HepG2 (cell line): ENCODE data around the gene FIS1. TPM values are rescaled to one million over a fixed set of nuclear protein-coding genes. Genes with fewer than 3 reads are reported as not detected.
A peak's percentile ranks its signal among the peaks of the same experiment; 100 is the strongest.

ENCODE experiments used
- CC2D1A ChIP-seq: sonication (generic); formaldehyde crosslinking; IDR thresholded peaks from 2 replicates; pipeline ENCODE4 v1.8.1; 2023; ENCODE audit warnings: mild to moderate bottlenecking, missing genetic modification reagents
- FOSL1 ChIP-seq: sonication (generic); formaldehyde crosslinking; IDR thresholded peaks from 2 replicates; pipeline ENCODE4 v1.9.0; 2021; ENCODE audit warnings: missing genetic modification reagents, borderline replicate concordance
- FOXA3 ChIP-seq: IDR thresholded peaks from 2 replicates; pipeline ENCODE4 v1.6.1; 2016; ENCODE audit warnings: missing genetic modification reagents, missing compliant biosample characterization
- GATAD2A ChIP-seq: IDR thresholded peaks from 2 replicates; pipeline ENCODE4 v1.6.1; 2016
- IKZF5 ChIP-seq: IDR thresholded peaks from 2 replicates; pipeline ENCODE4 v1.6.1; 2018; ENCODE audit warnings: missing genetic modification reagents, mild to moderate bottlenecking, missing compliant biosample characterization
- KMT2B ChIP-seq: IDR thresholded peaks from 2 replicates; pipeline ENCODE4 v1.6.1; 2016; ENCODE audit warnings: missing genetic modification reagents, missing compliant biosample characterization
- MEF2D ChIP-seq: sonication (generic); formaldehyde crosslinking; IDR thresholded peaks from 2 replicates; pipeline ENCODE4 v1.5.1; 2020; ENCODE audit warnings: mild to moderate bottlenecking, missing genetic modification reagents
- NCOA1 ChIP-seq: sonication (generic); formaldehyde crosslinking; IDR thresholded peaks from 2 replicates; pipeline ENCODE4 v1.9.0; 2021; ENCODE audit warnings: missing genetic modification reagents
- POGK ChIP-seq: sonication (generic); formaldehyde crosslinking; conservative IDR thresholded peaks from 2 replicates; pipeline ENCODE4 v1.8.0; 2022; ENCODE audit warnings: mild to moderate bottlenecking, moderate library complexity, missing genetic modification reagents
- REL ChIP-seq: sonication (generic); formaldehyde crosslinking; conservative IDR thresholded peaks from 2 replicates; pipeline ENCODE4 v1.8.0; 2022; ENCODE audit warnings: mild to moderate bottlenecking, missing genetic modification reagents, moderate library complexity
- SKI ChIP-seq: fragments of 450-650 bp; IDR thresholded peaks from one replicate; pipeline ENCODE4 v1.6.1; 2018; ENCODE audit warnings: mild to moderate bottlenecking; ENCODE audit not compliant: partially characterized antibody
- SNRNP70 ChIP-seq: fragments of 200-400 bp; formaldehyde crosslinking; IDR thresholded peaks from 2 replicates; pipeline ENCODE4 v1.6.1; 2017; ENCODE audit warnings: mild to moderate bottlenecking, low read depth, low read length, moderate library complexity
- SP4 ChIP-seq: sonication (generic); formaldehyde crosslinking; IDR thresholded peaks from 2 replicates; pipeline ENCODE4 v1.8.1; 2023; ENCODE audit warnings: mild to moderate bottlenecking, missing genetic modification reagents
- TBL1XR1 ChIP-seq: fragments of 150-350 bp; IDR thresholded peaks from 2 replicates; pipeline ENCODE4 v1.6.1; 2014; ENCODE audit warnings: borderline replicate concordance, low read length; ENCODE audit not compliant: partially characterized antibody
- ZKSCAN1 ChIP-seq: fragments of 150-350 bp; IDR thresholded peaks from 2 replicates; pipeline ENCODE4 v1.6.1; 2014; ENCODE audit warnings: low read length
- ZMAT3 ChIP-seq: sonication (generic); formaldehyde crosslinking; conservative IDR thresholded peaks from 2 replicates; pipeline ENCODE4 v1.7.0; 2021; ENCODE audit warnings: missing genetic modification reagents
- ZNF101 ChIP-seq: sonication (generic); formaldehyde crosslinking; IDR thresholded peaks from 2 replicates; pipeline ENCODE4 v1.4.0; 2020; ENCODE audit warnings: mild to moderate bottlenecking, low read depth, missing genetic modification reagents, borderline replicate concordance
- ZNF326 ChIP-seq: sonication (generic); formaldehyde crosslinking; IDR thresholded peaks from 2 replicates; pipeline ENCODE4 v1.4.0; 2020; ENCODE audit warnings: missing genetic modification reagents, borderline replicate concordance
- ZNF329 ChIP-seq: sonication (generic); formaldehyde crosslinking; IDR thresholded peaks from 2 replicates; pipeline ENCODE4 v1.9.0; 2021; ENCODE audit warnings: low read depth, mild to moderate bottlenecking, missing genetic modification reagents
- ZNF350 ChIP-seq: sonication (generic); formaldehyde crosslinking; IDR thresholded peaks from 2 replicates; pipeline ENCODE4 v1.4.0; 2020; ENCODE audit warnings: mild to moderate bottlenecking, low read depth, missing genetic modification reagents, borderline replicate concordance
- ZNF432 ChIP-seq: sonication (generic); formaldehyde crosslinking; IDR thresholded peaks from 2 replicates; pipeline ENCODE4 v1.5.0; 2020; ENCODE audit warnings: missing genetic modification reagents, mild to moderate bottlenecking, borderline replicate concordance
- ZNF460 ChIP-seq: sonication (generic); formaldehyde crosslinking; IDR thresholded peaks from 2 replicates; pipeline ENCODE4 v1.5.1; 2020; ENCODE audit warnings: missing genetic modification reagents, mild to moderate bottlenecking, borderline replicate concordance
- ZNF503 ChIP-seq: sonication (generic); formaldehyde crosslinking; IDR thresholded peaks from 2 replicates; pipeline ENCODE4 v1.4.0; 2020; ENCODE audit warnings: missing genetic modification reagents
- ZNF768 ChIP-seq: sonication (generic); formaldehyde crosslinking; IDR thresholded peaks from 2 replicates; pipeline ENCODE4 v1.4.0; 2020; ENCODE audit warnings: missing genetic modification reagents
- ZNF816 ChIP-seq: sonication (generic); formaldehyde crosslinking; IDR thresholded peaks from 2 replicates; pipeline ENCODE4 v1.8.0; 2022; ENCODE audit warnings: missing genetic modification reagents, mild to moderate bottlenecking, borderline replicate concordance
- polyA plus RNA-seq, 8 experiments: library from polyadenylated mRNA; depleted of rRNA in 3 of 8; stranded (reverse) in 7 of 8; unstranded in 1 of 8; fragments of >200 nt; fragmentation: Illumina TruSeq in 4 of 8; extraction: Trizol in 4 of 8; gene quantifications; 2 replicates each; pipeline versions ENCODE4 v1.2.1 to v1.2.3, GENCODE V29; 2011 to 2016; ENCODE audit warnings: low read depth in 4 of 8, missing spikeins in 1 of 8, mixed read lengths in 1 of 8; ENCODE audit not compliant: insufficient read depth in 1 of 8
- total RNA-seq, 5 experiments: library from RNA; depleted of rRNA; stranded (reverse); fragments of >200 nt; fragmentation: Illumina TruSeq; extraction: Trizol; gene quantifications; 2 replicates each; pipeline ENCODE4 v1.2.3, GENCODE V29; 2016; ENCODE audit warnings: low read depth in 1 of 5
- TF ChIP-seq, protein P1 (sequence below): sonication (generic); formaldehyde crosslinking; IDR thresholded peaks from 2 replicates; pipeline ENCODE4 v1.9.0; 2021; ENCODE audit warnings: missing genetic modification reagents, borderline replicate concordance
- TF ChIP-seq, protein P2 (sequence below): sonication (generic); formaldehyde crosslinking; IDR thresholded peaks from 2 replicates; pipeline ENCODE4 v1.4.0; 2020; ENCODE audit warnings: missing genetic modification reagents

Gene FIS1
- total and polyA plus RNA-seq, 2 of the 13 experiments (the other 11 are each of a cell fraction or from before 2014, with no cell fraction given): 97.5 to 101 TPM

DNA sequence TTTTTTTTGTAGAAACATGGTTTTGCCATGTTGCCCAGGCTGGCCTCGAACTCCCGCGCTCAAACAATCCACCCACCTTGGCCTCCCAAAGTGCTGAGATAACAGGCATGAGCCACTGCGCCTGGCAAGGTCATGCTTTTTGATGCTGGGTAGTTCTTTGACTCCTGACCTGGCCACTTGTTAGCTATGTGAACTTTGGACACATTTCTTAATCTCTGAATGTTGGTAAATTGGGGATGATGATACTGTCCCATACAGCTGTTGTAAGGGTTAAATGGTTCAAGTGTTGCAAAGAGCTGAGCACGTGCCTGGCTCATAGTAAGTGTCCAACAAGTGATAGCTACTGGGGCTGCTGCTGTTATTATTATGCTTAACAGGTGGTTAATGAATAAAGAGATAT lies 24.6 kb downstream of the FIS1 start (continued):
- TF ChIP-seq SKI (no peak), REL (no peak), ZNF768 (CRISPR knock-in tag) (no peak), ZMAT3 (CRISPR knock-in tag) (no peak), KMT2B (CRISPR knock-in tag) (no peak), CC2D1A (no peak), FOSL1 (CRISPR knock-in tag) (no peak), ZNF460 (no peak), ZNF350 (CRISPR knock-in tag) (no peak), ZKSCAN1 (no peak; the same call in 1 of the 2 replicates), IKZF5 (no peak), POGK (CRISPR knock-in tag) (no peak), GATAD2A (CRISPR knock-in tag) (peak; percentile 78), SP4 (no peak), ZNF329 (CRISPR knock-in tag) (no peak), FOXA3 (CRISPR knock-in tag) (peak; percentile 55), ZNF432 (no peak), TBL1XR1 (no peak), ZNF326 (CRISPR knock-in tag) (no peak), ZNF816 (CRISPR knock-in tag) (no peak), MEF2D (CRISPR knock-in tag) (no peak), SNRNP70 (no peak), NCOA1 (no peak), ZNF503 (CRISPR knock-in tag) (no peak), ZNF101 (no peak)
- TF ChIP-seq, protein P1, sequence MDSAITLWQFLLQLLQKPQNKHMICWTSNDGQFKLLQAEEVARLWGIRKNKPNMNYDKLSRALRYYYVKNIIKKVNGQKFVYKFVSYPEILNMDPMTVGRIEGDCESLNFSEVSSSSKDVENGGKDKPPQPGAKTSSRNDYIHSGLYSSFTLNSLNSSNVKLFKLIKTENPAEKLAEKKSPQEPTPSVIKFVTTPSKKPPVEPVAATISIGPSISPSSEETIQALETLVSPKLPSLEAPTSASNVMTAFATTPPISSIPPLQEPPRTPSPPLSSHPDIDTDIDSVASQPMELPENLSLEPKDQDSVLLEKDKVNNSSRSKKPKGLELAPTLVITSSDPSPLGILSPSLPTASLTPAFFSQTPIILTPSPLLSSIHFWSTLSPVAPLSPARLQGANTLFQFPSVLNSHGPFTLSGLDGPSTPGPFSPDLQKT (CRISPR knock-in tag): no peak
- TF ChIP-seq, protein P2, sequence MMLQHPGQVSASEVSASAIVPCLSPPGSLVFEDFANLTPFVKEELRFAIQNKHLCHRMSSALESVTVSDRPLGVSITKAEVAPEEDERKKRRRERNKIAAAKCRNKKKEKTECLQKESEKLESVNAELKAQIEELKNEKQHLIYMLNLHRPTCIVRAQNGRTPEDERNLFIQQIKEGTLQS (CRISPR knock-in tag): no peak
